Hepatocyte (in vitro differentiated cells): ENCODE data around the gene ABCB7.

Experiments used
- CTCF ChIP-seq: fragments of 200-600 bp; sonication (generic); IDR thresholded peaks from 2 replicates; pipeline ENCODE4 v1.5.1; 2016; ENCODE audit warnings: antibody characterized with exemption, mild to moderate bottlenecking; ENCODE audit not compliant: poor library complexity
- EZH2 ChIP-seq: fragments of 200-600 bp; sonication (generic); IDR thresholded peaks from 2 replicates; pipeline ENCODE4 v1.6.1; 2016; ENCODE audit warnings: antibody characterized with exemption, mild to moderate bottlenecking, borderline replicate concordance
- EZH2phosphoT487 ChIP-seq: fragments of 200-600 bp; sonication (generic); IDR thresholded peaks from one replicate; pipeline ENCODE4 v1.6.1; 2018; ENCODE audit warnings: antibody characterized with exemption, mild to moderate bottlenecking, low read depth, moderate library complexity; ENCODE audit not compliant: unreplicated experiment, severe bottlenecking

GRCh38 chrX:75132672-75133071 lies 23.4 kb downstream of the ABCB7 start:
- no peak for TF ChIP-seq CTCF
- TF ChIP-seq EZH2phosphoT487: no peak
- TF ChIP-seq EZH2: no peak
